Measurements from ENCODE around the gene C1orf52. TPM values are rescaled to one million over a fixed set of nuclear protein-coding genes. Genes with fewer than 3 reads are reported as not detected.

The C1orf52 gene
- polyA plus RNA-seq, 3 donors, result 18.5 to 29.1 (median 19.7) TPM

- Mint-ChIP-seq H3K27me3 (ENCODE audit: low read depth in 3 of 3) (no peaks in the 10 kb centered on the region), H3K36me3 (peaks cover 74 to 85% of the 10 kb centered on the region in 2 donors), H3K4me3 (no peak overlapping the region), H3K9me3 (peaks cover 0 to 2% (median 0%) of the 10 kb centered on the region in 7 donors), H3K27ac (no peak overlapping the region), H3K4me1 (peaks cover 15% of the 10 kb centered on the region)
- Histone ChIP-seq H3K27me3 (ENCODE audit: control insufficient read depth in 2 of 2, insufficient read depth in 2 of 2, low read length in 2 of 2) (no peaks in the 10 kb centered on the region), H3K9ac (ENCODE audit: insufficient read depth, low read length, poor library complexity, severe bottlenecking) (no peak overlapping the region), H3K4me1 (ENCODE audit: control insufficient read depth in 1 of 2, insufficient read depth in 2 of 2, low read length in 2 of 2) (peaks cover 0 to 10% of the 10 kb centered on the region in 2 donors), H3K27ac (ENCODE audit: low read depth in 1 of 2, low read length in 2 of 2) (no peak overlapping the region), H3K9me3 (replicated peaks in 1 of 2; ENCODE audit: control insufficient read depth in 1 of 2, insufficient read depth in 1 of 2, low read length in 2 of 2) (no peaks in the 10 kb centered on the region), H3K36me3 (replicated peaks in 1 of 2; ENCODE audit: control insufficient read depth in 1 of 2, insufficient read depth in 2 of 2, low read length in 2 of 2) (peaks cover 64 to 96% of the 10 kb centered on the region in 2 donors), H3K4me2 (replicated peaks; ENCODE audit: extremely low read depth, low read length, poor library complexity, severe bottlenecking) (no peak overlapping the region), H3K79me2 (ENCODE audit: insufficient read depth, low read length) (peaks cover 65% of the 10 kb centered on the region), H2AFZ (ENCODE audit: insufficient read depth, low read depth, low read length, poor library complexity, severe bottlenecking) (no peak overlapping the region), H4K20me1 (ENCODE audit: insufficient read depth, low read length) (peaks cover 82% of the 10 kb centered on the region), H3K4me3 (replicated peaks in 1 of 3; ENCODE audit: low read depth in 2 of 3, low read length in 3 of 3) (no peak overlapping the region)
- intact Hi-C loops (cut with micrococcal nuclease), result no loop called here
- WGBS (ENCODE audit: insufficient coverage), result 100% methylated on average over 1 of the region's 5 CpGs
- no peak for DNase-seq
- no peak for TF ChIP-seq CTCF (IDR thresholded peaks at IDR 0.05)
Observed at GRCh38 chr1:85268801-85269585, 9.5 kb upstream of the C1orf52 start.

GRCh38 chr1:85267313-85267712, 7.9 kb upstream of the C1orf52 start:
- Histone ChIP-seq H3K9ac (ENCODE audit: insufficient read depth, low read length, poor library complexity, severe bottlenecking) (no peak overlapping the region), H3K9me3 (replicated peaks in 1 of 2; ENCODE audit: control insufficient read depth in 1 of 2, insufficient read depth in 1 of 2, low read length in 2 of 2) (no peaks in the 10 kb centered on the region), H3K4me1 (ENCODE audit: control insufficient read depth in 1 of 2, insufficient read depth in 2 of 2, low read length in 2 of 2) (no peaks in the 10 kb centered on the region), H3K27me3 (ENCODE audit: control insufficient read depth in 2 of 2, insufficient read depth in 2 of 2, low read length in 2 of 2) (no peaks in the 10 kb centered on the region), H3K4me2 (replicated peaks; ENCODE audit: extremely low read depth, low read length, poor library complexity, severe bottlenecking) (no peak overlapping the region), H3K27ac (ENCODE audit: low read depth in 1 of 2, low read length in 2 of 2) (no peak overlapping the region), H4K20me1 (ENCODE audit: insufficient read depth, low read length) (peaks cover 66% of the 10 kb centered on the region), H3K36me3 (replicated peaks in 1 of 2; ENCODE audit: control insufficient read depth in 1 of 2, insufficient read depth in 2 of 2, low read length in 2 of 2) (peaks cover 61 to 92% of the 10 kb centered on the region in 2 donors), H3K79me2 (ENCODE audit: insufficient read depth, low read length) (peaks cover 48% of the 10 kb centered on the region), H3K4me3 (replicated peaks in 1 of 3; ENCODE audit: low read depth in 2 of 3, low read length in 3 of 3) (no peak overlapping the region), H2AFZ (ENCODE audit: insufficient read depth, low read depth, low read length, poor library complexity, severe bottlenecking) (no peak overlapping the region)
- H3K27ac Mint-ChIP-seq, result peak overlapping the region in 2 of 7 donors; percentile 66 to 85
- DNase-seq, result no peak
- no CpG with 5 or more reads among the region's 2 CpGs for WGBS (ENCODE audit: insufficient coverage)
- no peaks in the 10 kb centered on the region for H3K27me3 Mint-ChIP-seq (ENCODE audit: low read depth in 3 of 3)
- H3K4me3 Mint-ChIP-seq, result no peak overlapping the region
- H3K36me3 Mint-ChIP-seq, result peaks cover 67 to 81% of the 10 kb centered on the region in 2 donors
- intact Hi-C loops (cut with micrococcal nuclease), result no loop called here
- peaks cover 2% of the 10 kb centered on the region for H3K4me1 Mint-ChIP-seq
- H3K9me3 Mint-ChIP-seq, result peaks cover 0 to 2% (median 0%) of the 10 kb centered on the region in 7 donors
- no peak for TF ChIP-seq CTCF (IDR thresholded peaks at IDR 0.05)

Measured in CD14-positive monocyte (primary cell).